Retinal pigment epithelial cell (primary cell): ENCODE results near the gene AGRP.
"Not testable (repeated sequence)": the region's sequence is repeated elsewhere in the genome, so short reads cannot be mapped to it uniquely, and the experiment has no call there.

Source experiments
- DNase-seq: peaks from one replicate; pipeline ENCODE4 v3.0.0-alpha.2; 2010; ENCODE audit warnings: low read depth
- H3K4me3 ChIP-seq: 2 replicates; pipeline ENCODE4 v1.5.1; 2011; ENCODE audit warnings: mild to moderate bottlenecking, low read length, control low read depth, moderate library complexity
- CTCF ChIP-seq: conservative IDR thresholded peaks from 2 replicates; pipeline ENCODE4 v1.5.1; 2011; ENCODE audit warnings: low read depth, low read length, control low read depth, inconsistent platforms

The AGRP gene

GRCh38 chr16:67499106-67499505 is 15.8 kb upstream of the AGRP start:
- no peak for TF ChIP-seq CTCF

DNA sequence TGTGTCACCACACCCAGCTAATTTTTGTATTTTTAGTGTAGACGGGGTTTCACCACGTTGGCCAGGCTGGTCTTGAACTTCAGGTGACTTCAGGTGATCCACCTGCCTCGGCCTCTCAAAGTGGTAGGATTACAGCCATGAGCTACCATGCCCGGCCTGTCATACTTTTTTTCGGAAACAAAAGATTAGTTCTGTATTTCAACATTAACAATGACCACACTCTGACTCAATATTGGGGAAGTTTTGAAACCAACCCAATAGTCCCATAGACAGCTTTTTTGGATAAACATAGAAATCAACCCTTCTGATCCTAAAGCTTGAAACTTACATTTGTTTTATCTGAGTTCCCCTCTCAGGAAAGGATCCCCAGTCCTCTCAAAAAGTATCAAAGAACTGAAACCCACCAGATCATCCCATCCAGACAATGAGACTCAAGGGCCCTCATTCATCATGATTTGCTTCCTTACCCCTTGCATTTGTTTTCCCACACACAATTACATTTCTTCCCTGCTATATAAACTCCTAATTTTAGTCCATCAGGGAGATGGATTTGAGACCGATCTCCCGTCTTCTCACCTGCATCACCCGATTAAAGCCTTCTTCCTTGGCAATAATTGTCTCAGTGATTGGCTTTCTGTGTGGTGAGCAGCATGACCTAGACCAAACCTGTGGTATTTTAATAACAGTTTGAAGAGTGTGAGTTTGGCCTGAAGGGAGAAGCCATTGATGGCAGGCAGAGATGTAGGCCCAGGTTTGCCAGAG is 7.2 kb upstream of the AGRP start:
- DNase-seq = no peak
- no peak for TF ChIP-seq CTCF
- H3K4me3 ChIP-seq = no peak overlapping the region

More at GRCh38 chr16:67499106-67499505, 15.8 kb upstream of the AGRP start:
- no peak for DNase-seq
- no peak overlapping the region for H3K4me3 ChIP-seq

DNA sequence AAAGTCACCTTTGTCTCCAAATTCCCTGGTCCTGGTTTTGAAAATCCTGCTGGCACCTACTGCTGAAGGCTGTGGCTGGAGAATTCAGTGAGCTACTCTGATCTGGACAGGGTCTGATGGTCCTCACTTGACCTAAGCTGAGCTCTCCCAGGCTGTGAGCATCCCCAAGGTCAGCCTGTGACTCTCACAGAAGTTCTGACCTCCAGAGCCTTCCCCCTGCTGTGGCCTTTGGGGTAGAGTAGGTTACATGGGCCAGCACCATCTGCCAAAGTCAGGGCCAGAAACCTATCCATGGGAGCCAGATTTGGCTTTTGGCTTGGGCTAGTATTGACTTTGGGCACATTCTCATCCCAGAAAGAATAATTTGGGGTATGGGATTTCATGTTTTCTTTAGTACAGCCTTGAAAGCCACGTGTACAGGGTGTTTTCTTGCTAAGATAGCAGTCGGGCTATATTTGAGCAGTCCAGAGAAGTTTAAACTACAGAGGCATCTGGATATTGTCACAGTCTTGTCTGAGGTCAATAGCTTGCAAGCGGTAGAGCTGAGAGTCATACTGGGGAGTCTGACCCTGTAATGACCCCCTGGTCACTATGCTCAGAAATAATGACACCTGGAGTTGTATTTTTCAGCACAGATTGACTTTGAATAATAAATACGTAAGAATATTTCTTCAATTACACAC is 6.2 kb upstream of the AGRP start:
- no peak for TF ChIP-seq CTCF
- H3K4me3 ChIP-seq = no peak overlapping the region
- DNase-seq = no peak

- H3K4me3 ChIP-seq, DNase-seq: not testable (repeated sequence)
Measured at GRCh38 chr16:67487561-67487960, 4.2 kb upstream of the AGRP start.

GRCh38 chr16:67486805-67487204 is 3.5 kb upstream of the AGRP start:
- no peak for TF ChIP-seq CTCF
- DNase-seq = no peak
- H3K4me3 ChIP-seq = no peak overlapping the region

GRCh38 chr16:67483731-67484525 is 581 bp upstream of the AGRP start:
- DNase-seq = no peak
- H3K4me3 ChIP-seq = no peak overlapping the region
- TF ChIP-seq CTCF = no peak

GRCh38 chr16:67482233-67482924 is 968 bp downstream of the AGRP start:
- H3K4me3 ChIP-seq = peak overlapping the region; percentile 66
- no peak for DNase-seq
- TF ChIP-seq CTCF = no peak
